ENCODE results near the gene CCDC85C. TPM values are rescaled to one million over a fixed set of nuclear protein-coding genes. Genes with fewer than 3 reads are reported as not detected.

The CCDC85C gene
- total RNA-seq, 1 donor from 2014 or later = 41.0 TPM

GRCh38 chr14:99648027-99648784 is 44.2 kb upstream of the CCDC85C start:
- TF ChIP-seq CTCF (IDR thresholded peaks at IDR 0.05; ENCODE audit: borderline replicate concordance) = no peak
- no peak overlapping the region for H3K4me3 ChIP-seq
- H3K36me3 ChIP-seq = no peaks in the 10 kb centered on the region
- intact Hi-C loops (cut with micrococcal nuclease) = no loop called here
- H3K4me1 ChIP-seq = peaks cover 19% of the 10 kb centered on the region
- H3K27me3 ChIP-seq (ENCODE audit: low read depth) = peaks cover 14% of the 10 kb centered on the region
- DNase-seq = no peak
- H3K9me3 ChIP-seq (replicated peaks) = no peaks in the 10 kb centered on the region
- no peak overlapping the region for H3K27ac ChIP-seq (replicated peaks)

GRCh38 chr14:99647411-99647810 is 43.4 kb upstream of the CCDC85C start:
- no peak for TF ChIP-seq CTCF (IDR thresholded peaks at IDR 0.05; ENCODE audit: borderline replicate concordance)
- no peak overlapping the region for H3K4me3 ChIP-seq
- no peaks in the 10 kb centered on the region for H3K9me3 ChIP-seq (replicated peaks)
- DNase-seq = no peak
- H3K27me3 ChIP-seq (ENCODE audit: low read depth) = peaks cover 14% of the 10 kb centered on the region
- H3K4me1 ChIP-seq = peaks cover 19% of the 10 kb centered on the region
- intact Hi-C loops (cut with micrococcal nuclease) = no loop called here
- H3K36me3 ChIP-seq = no peaks in the 10 kb centered on the region
- H3K27ac ChIP-seq (replicated peaks) = no peak overlapping the region

- TF ChIP-seq CTCF (IDR thresholded peaks at IDR 0.05; ENCODE audit: borderline replicate concordance) = no peak
- Histone ChIP-seq H3K9me3 (replicated peaks) (no peaks in the 10 kb centered on the region), H3K4me3 (peak overlapping the region; percentile 71), H3K27ac (replicated peaks) (peak overlapping the region; percentile 71), H3K36me3 (no peaks in the 10 kb centered on the region), H3K27me3 (ENCODE audit: low read depth) (peaks cover 14% of the 10 kb centered on the region), H3K4me1 (peaks cover 19% of the 10 kb centered on the region)
- DNase-seq = no peak
- intact Hi-C loops (cut with micrococcal nuclease) = no loop called here
Measured at GRCh38 chr14:99645545-99646505, 41.8 kb upstream of the CCDC85C start.

GRCh38 chr14:99644723-99645544 is 40.9 kb upstream of the CCDC85C start, which contains the start of gene HHIPL1:
TSS of gene HHIPL1 (plus strand) at chr14:99645129. CDS start at chr14:99645208, 79 bp downstream.
- TF ChIP-seq CTCF (IDR thresholded peaks at IDR 0.05; ENCODE audit: borderline replicate concordance) = no peak
- Histone ChIP-seq H3K36me3 (no peaks in the 10 kb centered on the region), H3K4me3 (peak within 1 kb of the TSS; percentile 71), H3K27ac (replicated peaks) (peak within 1 kb of the TSS; percentile 71), H3K27me3 (ENCODE audit: low read depth) (peaks cover 14% of the 10 kb centered on the region), H3K9me3 (replicated peaks) (no peaks in the 10 kb centered on the region), H3K4me1 (peaks cover 19% of the 10 kb centered on the region)
- intact Hi-C loops (cut with micrococcal nuclease) = no loop called here
- peak; percentile 38 for DNase-seq
